ENCODE measurements around the gene PTGDR2.

PTGDR2 gene

DNA sequence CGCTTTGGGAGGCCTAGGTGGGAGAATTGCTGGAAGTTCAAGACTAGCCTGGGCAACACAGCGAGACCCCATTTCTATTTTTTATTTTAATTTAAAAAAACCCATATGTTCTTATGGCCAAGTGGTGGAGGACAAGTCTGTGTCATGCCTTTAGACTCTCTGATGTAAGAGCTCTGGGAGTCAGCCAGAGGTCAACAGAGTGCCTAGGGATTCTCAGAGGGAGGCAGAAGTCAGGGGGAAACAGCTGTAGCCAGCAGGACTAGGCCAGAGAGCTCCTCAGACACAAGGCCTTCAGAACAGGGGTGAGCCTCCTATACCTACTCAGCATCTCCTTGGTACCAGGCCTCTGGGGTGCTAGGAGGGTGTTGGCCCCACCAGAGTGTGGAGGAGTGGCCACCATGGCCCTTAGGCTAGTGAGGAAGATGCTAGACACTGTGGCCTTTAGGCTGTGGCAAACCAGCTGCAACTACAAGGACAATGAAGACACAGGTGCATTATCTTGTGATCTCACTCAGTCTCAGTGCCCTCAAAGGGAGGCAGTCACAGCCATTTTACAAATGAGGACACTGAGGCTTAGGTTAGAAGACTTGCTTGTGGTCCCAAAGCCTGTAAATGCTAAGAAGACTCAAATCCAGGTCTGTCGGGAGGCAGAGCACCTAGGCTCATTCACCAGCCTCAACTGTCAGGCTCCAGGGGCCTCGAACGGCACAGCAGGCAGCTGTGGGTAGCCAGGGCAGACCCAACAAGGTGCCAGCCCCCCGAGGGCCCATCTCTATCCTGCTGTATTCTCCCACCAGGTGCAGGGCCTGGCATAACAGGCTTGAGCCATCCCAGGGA lies 16.6 kb upstream of the PTGDR2 start:
- TF ChIP-seq, protein P1, sequence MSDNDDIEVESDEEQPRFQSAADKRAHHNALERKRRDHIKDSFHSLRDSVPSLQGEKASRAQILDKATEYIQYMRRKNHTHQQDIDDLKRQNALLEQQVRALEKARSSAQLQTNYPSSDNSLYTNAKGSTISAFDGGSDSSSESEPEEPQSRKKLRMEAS (IDR thresholded peaks at IDR 0.05): no peak
- TF ChIP-seq CREB1 (IDR thresholded peaks at IDR 0.05; ENCODE audit: low read depth): no peak
- TF ChIP-seq TAF1 (IDR thresholded peaks at IDR 0.05; ENCODE audit: low read depth): no peak
- no peak for TF ChIP-seq CEBPB (IDR thresholded peaks at IDR 0.05)
- no peak for TF ChIP-seq FOXM1 (IDR thresholded peaks at IDR 0.05; ENCODE audit: borderline replicate concordance, low read depth)
- TF ChIP-seq, protein P2, sequence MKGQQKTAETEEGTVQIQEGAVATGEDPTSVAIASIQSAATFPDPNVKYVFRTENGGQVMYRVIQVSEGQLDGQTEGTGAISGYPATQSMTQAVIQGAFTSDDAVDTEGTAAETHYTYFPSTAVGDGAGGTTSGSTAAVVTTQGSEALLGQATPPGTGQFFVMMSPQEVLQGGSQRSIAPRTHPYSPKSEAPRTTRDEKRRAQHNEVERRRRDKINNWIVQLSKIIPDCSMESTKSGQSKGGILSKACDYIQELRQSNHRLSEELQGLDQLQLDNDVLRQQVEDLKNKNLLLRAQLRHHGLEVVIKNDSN (IDR thresholded peaks at IDR 0.05): no peak
- TF ChIP-seq, protein P3, sequence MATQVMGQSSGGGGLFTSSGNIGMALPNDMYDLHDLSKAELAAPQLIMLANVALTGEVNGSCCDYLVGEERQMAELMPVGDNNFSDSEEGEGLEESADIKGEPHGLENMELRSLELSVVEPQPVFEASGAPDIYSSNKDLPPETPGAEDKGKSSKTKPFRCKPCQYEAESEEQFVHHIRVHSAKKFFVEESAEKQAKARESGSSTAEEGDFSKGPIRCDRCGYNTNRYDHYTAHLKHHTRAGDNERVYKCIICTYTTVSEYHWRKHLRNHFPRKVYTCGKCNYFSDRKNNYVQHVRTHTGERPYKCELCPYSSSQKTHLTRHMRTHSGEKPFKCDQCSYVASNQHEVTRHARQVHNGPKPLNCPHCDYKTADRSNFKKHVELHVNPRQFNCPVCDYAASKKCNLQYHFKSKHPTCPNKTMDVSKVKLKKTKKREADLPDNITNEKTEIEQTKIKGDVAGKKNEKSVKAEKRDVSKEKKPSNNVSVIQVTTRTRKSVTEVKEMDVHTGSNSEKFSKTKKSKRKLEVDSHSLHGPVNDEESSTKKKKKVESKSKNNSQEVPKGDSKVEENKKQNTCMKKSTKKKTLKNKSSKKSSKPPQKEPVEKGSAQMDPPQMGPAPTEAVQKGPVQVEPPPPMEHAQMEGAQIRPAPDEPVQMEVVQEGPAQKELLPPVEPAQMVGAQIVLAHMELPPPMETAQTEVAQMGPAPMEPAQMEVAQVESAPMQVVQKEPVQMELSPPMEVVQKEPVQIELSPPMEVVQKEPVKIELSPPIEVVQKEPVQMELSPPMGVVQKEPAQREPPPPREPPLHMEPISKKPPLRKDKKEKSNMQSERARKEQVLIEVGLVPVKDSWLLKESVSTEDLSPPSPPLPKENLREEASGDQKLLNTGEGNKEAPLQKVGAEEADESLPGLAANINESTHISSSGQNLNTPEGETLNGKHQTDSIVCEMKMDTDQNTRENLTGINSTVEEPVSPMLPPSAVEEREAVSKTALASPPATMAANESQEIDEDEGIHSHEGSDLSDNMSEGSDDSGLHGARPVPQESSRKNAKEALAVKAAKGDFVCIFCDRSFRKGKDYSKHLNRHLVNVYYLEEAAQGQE (IDR thresholded peaks at IDR 0.05; ENCODE audit: low read depth): no peak
- TF ChIP-seq ZBTB7A (IDR thresholded peaks at IDR 0.05; ENCODE audit: low read depth): no peak
- TF ChIP-seq YY1 (IDR thresholded peaks at IDR 0.05; ENCODE audit: low read depth): no peak
- no peak for TF ChIP-seq TEAD4 (IDR thresholded peaks at IDR 0.05)
- no peak for TF ChIP-seq EGR1 (IDR thresholded peaks at IDR 0.05)
- no peak for TF ChIP-seq TCF12 (IDR thresholded peaks at IDR 0.05; ENCODE audit: low read depth)
- no peak for TF ChIP-seq EP300 (IDR thresholded peaks at IDR 0.05; ENCODE audit: borderline replicate concordance)
- TF ChIP-seq NFIC (IDR thresholded peaks at IDR 0.05): no peak
- no peak for TF ChIP-seq RAD21 (IDR thresholded peaks at IDR 0.05; ENCODE audit: low read depth)

DNA sequence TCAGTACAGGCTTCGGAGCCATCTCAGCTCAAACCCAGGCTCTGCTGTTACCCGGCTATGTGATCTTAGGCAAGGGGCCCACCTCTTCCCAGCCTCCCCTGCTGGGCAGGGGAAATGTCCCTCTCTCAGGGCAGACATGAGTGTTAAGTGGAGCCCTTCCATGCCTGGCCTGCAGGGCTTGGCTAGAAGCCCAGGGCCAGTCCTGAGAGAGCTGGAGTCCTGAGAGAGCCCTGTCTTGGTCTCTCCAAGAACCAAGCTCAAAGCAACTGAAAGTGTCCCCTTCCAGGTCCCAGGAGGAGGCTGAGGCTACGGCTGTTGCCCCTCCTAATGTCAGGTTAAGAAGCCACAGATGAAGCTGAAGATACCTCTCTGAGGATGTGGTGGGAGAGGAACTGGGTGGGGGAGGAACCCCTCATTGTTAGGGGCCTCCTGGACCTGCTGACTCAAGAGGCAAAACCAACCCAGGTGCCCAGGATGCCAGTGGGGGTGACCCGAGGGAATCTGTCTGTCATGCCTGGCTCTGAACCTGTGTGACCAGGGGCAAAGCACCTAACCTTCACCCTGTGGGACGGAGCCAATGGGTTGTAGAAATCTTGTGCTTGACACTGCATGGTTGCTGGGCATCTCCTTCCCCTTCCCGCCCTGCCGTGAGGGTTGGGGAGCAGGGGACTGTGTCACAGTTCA lies 15.8 kb upstream of the PTGDR2 start:
- TF ChIP-seq, protein P3 (IDR thresholded peaks at IDR 0.05; ENCODE audit: low read depth): no peak
- no peak for TF ChIP-seq TAF1 (IDR thresholded peaks at IDR 0.05; ENCODE audit: low read depth)
- no peak for TF ChIP-seq TCF12 (IDR thresholded peaks at IDR 0.05; ENCODE audit: low read depth)
- TF ChIP-seq, protein P1 (IDR thresholded peaks at IDR 0.05): no peak
- TF ChIP-seq ZBTB7A (IDR thresholded peaks at IDR 0.05; ENCODE audit: low read depth): no peak
- TF ChIP-seq EGR1 (IDR thresholded peaks at IDR 0.05): no peak
- no peak for TF ChIP-seq YY1 (IDR thresholded peaks at IDR 0.05; ENCODE audit: low read depth)
- TF ChIP-seq EP300 (IDR thresholded peaks at IDR 0.05; ENCODE audit: borderline replicate concordance): no peak
- no peak for TF ChIP-seq FOXM1 (IDR thresholded peaks at IDR 0.05; ENCODE audit: borderline replicate concordance, low read depth)
- no peak for TF ChIP-seq RAD21 (IDR thresholded peaks at IDR 0.05; ENCODE audit: low read depth)
- no peak for TF ChIP-seq NFIC (IDR thresholded peaks at IDR 0.05)
- no peak for TF ChIP-seq CEBPB (IDR thresholded peaks at IDR 0.05)
- TF ChIP-seq, protein P2 (IDR thresholded peaks at IDR 0.05): no peak
- TF ChIP-seq TEAD4 (IDR thresholded peaks at IDR 0.05): no peak
- no peak for TF ChIP-seq CREB1 (IDR thresholded peaks at IDR 0.05; ENCODE audit: low read depth)

DNA sequence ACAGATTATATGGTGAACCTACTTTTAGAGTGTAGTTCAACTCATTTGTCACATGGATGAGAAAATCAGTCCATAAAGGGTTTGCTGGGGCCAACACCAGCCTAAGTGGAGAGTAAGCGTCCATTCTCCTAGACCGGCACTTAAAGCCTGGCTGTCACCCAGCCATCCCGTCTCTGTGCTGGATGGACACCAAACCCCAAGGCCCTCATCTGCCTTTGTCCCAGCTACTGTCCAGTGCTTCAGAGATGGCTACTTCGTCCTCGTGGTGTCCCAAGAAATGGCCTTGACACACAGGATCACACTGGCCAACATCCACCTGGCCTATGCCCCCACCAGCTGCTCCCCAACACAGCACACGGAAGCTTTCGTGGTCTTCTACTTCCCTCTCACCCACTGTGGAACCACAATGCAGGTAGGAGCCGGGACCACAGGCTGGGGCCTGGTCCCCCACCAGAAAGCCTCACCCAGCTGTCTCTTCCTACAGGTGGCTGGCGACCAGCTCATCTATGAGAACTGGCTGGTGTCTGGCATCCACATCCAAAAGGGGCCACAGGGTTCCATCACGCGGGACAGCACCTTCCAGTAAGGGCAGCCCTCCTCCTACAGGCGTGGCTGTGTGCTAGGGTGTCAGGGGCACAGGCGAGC lies 15.1 kb upstream of the PTGDR2 start:
- TF ChIP-seq CREB1 (IDR thresholded peaks at IDR 0.05; ENCODE audit: low read depth) (no peak), TEAD4 (IDR thresholded peaks at IDR 0.05) (no peak), TAF1 (IDR thresholded peaks at IDR 0.05; ENCODE audit: low read depth) (no peak), RAD21 (IDR thresholded peaks at IDR 0.05; ENCODE audit: low read depth) (no peak), ZBTB7A (IDR thresholded peaks at IDR 0.05; ENCODE audit: low read depth) (no peak), NFIC (IDR thresholded peaks at IDR 0.05) (no peak), TCF12 (IDR thresholded peaks at IDR 0.05; ENCODE audit: low read depth) (no peak), EP300 (IDR thresholded peaks at IDR 0.05; ENCODE audit: borderline replicate concordance) (no peak), EGR1 (IDR thresholded peaks at IDR 0.05) (no peak), FOXM1 (IDR thresholded peaks at IDR 0.05; ENCODE audit: borderline replicate concordance, low read depth) (no peak)
- TF ChIP-seq, protein P1 (IDR thresholded peaks at IDR 0.05): no peak
- TF ChIP-seq, protein P3 (IDR thresholded peaks at IDR 0.05; ENCODE audit: low read depth): no peak
